Lung (tissue), 12 donors: Measurements from ENCODE around the gene SND1. TPM values are rescaled to one million over a fixed set of nuclear protein-coding genes. Genes with fewer than 3 reads are reported as not detected.

ENCODE experiments used
- ATAC-seq: fragments of 200-7000 bp; cut with Tn5 transposase; one replicate; pipeline ENCODE4 v1.9.1; 2020; ENCODE audit warnings: moderate number of reproducible peaks; ENCODE audit not compliant: insufficient read depth, low FRiP score
- DNase-seq, 3 donors: peaks; one replicate each; pipeline ENCODE4 v3.0.0-alpha.2; 2013 to 2017
- H3K27ac ChIP-seq, 2 donors: one replicate each; pipeline ENCODE4 v1.5.1; 2013; ENCODE audit warnings: mild to moderate bottlenecking in 2 of 2, moderate library complexity in 2 of 2, control low read depth in 1 of 2, inconsistent platforms in 1 of 2, low read depth in 1 of 2, low read length in 1 of 2
- H3K27me3 ChIP-seq, 3 donors: one replicate each; pipeline ENCODE4 v1.5.1; 2013; ENCODE audit warnings: low read length in 2 of 3; ENCODE audit not compliant: control insufficient read depth in 3 of 3, insufficient read depth in 3 of 3
- H3K36me3 ChIP-seq, 4 donors: one replicate each; pipeline ENCODE4 v1.5.1; 2013; ENCODE audit warnings: low read length in 4 of 4, mild to moderate bottlenecking in 1 of 4, moderate library complexity in 1 of 4; ENCODE audit not compliant: control insufficient read depth in 4 of 4, insufficient read depth in 4 of 4
- H3K4me1 ChIP-seq, 5 donors: one replicate each; pipeline ENCODE4 v1.5.1; 2013; ENCODE audit warnings: low read length in 5 of 5, mild to moderate bottlenecking in 2 of 5, moderate library complexity in 1 of 5; ENCODE audit not compliant: control insufficient read depth in 5 of 5, insufficient read depth in 5 of 5
- H3K4me3 ChIP-seq: one replicate; pipeline ENCODE4 v1.5.1; 2013; ENCODE audit warnings: mild to moderate bottlenecking, control low read depth, moderate library complexity
- H3K9ac ChIP-seq, 2 donors: one replicate each; pipeline ENCODE4 v1.5.1; 2013; ENCODE audit warnings: low read length in 2 of 2, control low read depth in 1 of 2; ENCODE audit not compliant: insufficient read depth in 1 of 2
- H3K9me3 ChIP-seq, 4 donors: one replicate each; pipeline ENCODE4 v1.5.1; 2013; ENCODE audit warnings: low read length in 3 of 4, mild to moderate bottlenecking in 1 of 4, moderate library complexity in 1 of 4; ENCODE audit not compliant: control insufficient read depth in 4 of 4, insufficient read depth in 3 of 4
- CTCF ChIP-seq: IDR thresholded peaks from 2 replicates; pipeline ENCODE4 v1.5.1; 2012; ENCODE audit warnings: mild to moderate bottlenecking; ENCODE audit errors: control extremely low read depth, extremely low read depth
- WGBS, 2 donors: extraction: QIAGEN DNeasy Blood & Tissue Kit; methylation state at CpG; one replicate each; pipeline ENCODE4 v1.1.7; 2013; 5-methylcytosine and 5-hydroxymethylcytosine counted together
- polyA plus RNA-seq, 2 donors: library from polyadenylated mRNA; stranded (reverse); fragments of 200-250 nt; gene quantifications; one replicate each; pipeline ENCODE4 v1.2.1, GENCODE V29; 2013
- total RNA-seq, 2 donors: library from RNA; depleted of rRNA in 1 of 2; stranded (reverse); fragments of >200 nt in 1 of 2; gene quantifications; one replicate each; pipeline ENCODE4 v1.2.1, GENCODE V29; 2014 to 2021
- donor health status: control.
- donor health status: control.
- donor health status: Bipolar disorder and iron deficiency.
- donor health status: healthy.
- donor health status: DM: yes; HTN: yes; CAD: no.

SND1 gene
- total and polyA plus RNA-seq, 4 donors = 94.5 to 210 (median 137) TPM

DNA sequence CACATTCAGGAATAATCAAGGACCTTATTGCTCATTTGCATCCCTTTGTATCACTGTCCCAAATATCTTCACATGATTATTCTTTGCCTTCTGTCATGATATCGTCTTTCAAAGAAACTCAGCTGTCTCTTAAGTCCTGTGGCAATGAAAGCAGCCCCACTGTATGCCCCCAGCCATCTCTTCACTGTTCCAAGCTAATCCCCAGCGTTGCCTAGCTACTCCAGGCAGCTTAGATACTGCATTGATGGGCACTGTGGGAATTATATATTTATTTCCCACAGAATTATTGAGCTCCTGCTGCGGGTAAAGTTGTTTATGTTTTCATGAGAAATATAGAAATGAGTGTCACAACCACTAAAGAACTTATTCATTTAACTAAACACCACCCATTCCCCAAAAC lies 38.8 kb downstream of the SND1 start:
- no peak overlapping the region for H3K9ac ChIP-seq
- H3K4me3 ChIP-seq = no peak overlapping the region
- H3K27me3 ChIP-seq = no peaks in the 10 kb centered on the region
- H3K27ac ChIP-seq = no peak overlapping the region
- H3K4me1 ChIP-seq = peaks cover 0 to 3% (median 0%) of the 10 kb centered on the region in 5 donors
- WGBS, 2 donors = 97 to 98% methylated on average over 3 of the region's 3 CpGs
- no peaks in the 10 kb centered on the region for H3K9me3 ChIP-seq
- H3K36me3 ChIP-seq = peaks cover 13 to 37% (median 21%) of the 10 kb centered on the region in 4 donors
- no peak for TF ChIP-seq CTCF
- DNase-seq (no peak), ATAC-seq (no peak)

DNA sequence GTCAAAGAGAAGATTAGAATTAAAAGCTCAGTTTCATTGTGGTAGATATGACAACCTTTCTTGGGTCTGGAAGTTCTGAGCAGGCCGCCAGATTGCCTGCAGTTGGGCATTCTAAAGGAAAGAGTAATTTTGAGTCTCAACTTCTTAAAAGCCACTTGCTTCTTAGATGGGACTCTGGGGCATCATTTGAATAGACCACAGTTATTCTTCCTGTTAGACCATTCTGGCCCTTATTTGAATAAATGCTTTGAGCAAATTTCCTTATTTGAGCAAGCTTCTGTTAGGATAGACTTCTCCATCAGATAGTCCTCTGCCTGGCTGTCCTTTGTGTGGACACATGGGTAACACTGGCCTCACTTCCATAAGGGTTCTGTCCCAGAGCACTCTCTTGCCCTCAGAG lies 40.2 kb downstream of the SND1 start:
- TF ChIP-seq CTCF = no peak
- Histone ChIP-seq H3K9me3 (no peaks in the 10 kb centered on the region), H3K9ac (no peak overlapping the region), H3K36me3 (peaks cover 17 to 33% (median 20%) of the 10 kb centered on the region in 4 donors), H3K27ac (no peak overlapping the region), H3K4me3 (no peak overlapping the region), H3K4me1 (peaks cover 0 to 3% (median 0%) of the 10 kb centered on the region in 5 donors), H3K27me3 (no peaks in the 10 kb centered on the region)
- DNase-seq (no peak), ATAC-seq (no peak)
- WGBS, 2 donors = 93 to 100% methylated on average over 1 of the region's 1 CpG

DNA sequence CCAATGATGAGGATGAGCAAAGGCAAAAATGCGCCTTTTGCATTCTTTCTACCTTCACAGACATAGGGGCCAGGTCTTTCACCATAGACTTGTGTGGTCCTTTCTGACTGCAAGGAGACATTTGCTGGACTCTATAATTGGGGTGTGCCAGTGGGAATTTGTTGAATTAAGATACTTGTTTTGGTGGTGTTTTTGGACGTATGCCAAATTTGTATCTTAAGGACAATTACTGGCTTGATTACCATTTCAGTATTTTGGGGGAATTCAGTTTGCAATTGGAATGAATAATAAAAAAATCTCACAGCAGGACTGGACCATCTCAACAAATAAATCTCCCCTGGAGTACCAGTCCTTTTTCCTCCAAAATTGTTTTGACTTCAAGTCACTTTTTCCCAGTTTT lies 47.9 kb downstream of the SND1 start:
- no peak for ATAC-seq
- H3K36me3 ChIP-seq = peaks cover 23 to 51% (median 35%) of the 10 kb centered on the region in 4 donors
- no peaks in the 10 kb centered on the region for H3K9me3 ChIP-seq
- no peaks in the 10 kb centered on the region for H3K4me1 ChIP-seq
- no peak overlapping the region for H3K27ac ChIP-seq
- no peaks in the 10 kb centered on the region for H3K27me3 ChIP-seq
- no peak overlapping the region for H3K9ac ChIP-seq
- 86 to 92% methylated on average over 2 of the region's 2 CpGs for WGBS, 2 donors
- DNase-seq = no peak
- no peak for TF ChIP-seq CTCF
- no peak overlapping the region for H3K4me3 ChIP-seq

- 78 to 91% methylated on average over 6 of the region's 6 CpGs for WGBS, 2 donors
- H3K36me3 ChIP-seq = peaks cover 21 to 45% (median 33%) of the 10 kb centered on the region in 4 donors
- H3K27ac ChIP-seq = no peak overlapping the region
- DNase-seq (no peak), ATAC-seq (no peak)
- H3K9me3 ChIP-seq = no peaks in the 10 kb centered on the region
- no peaks in the 10 kb centered on the region for H3K27me3 ChIP-seq
- no peak overlapping the region for H3K4me3 ChIP-seq
- H3K4me1 ChIP-seq = no peaks in the 10 kb centered on the region
- no peak for TF ChIP-seq CTCF
- no peak overlapping the region for H3K9ac ChIP-seq
Measured at GRCh38 chr7:127702052-127702652, 50.2 kb downstream of the SND1 start.
